SK-N-SH treated with all-trans-retinoic acid at 6 μM for 48 hours (cell line): ENCODE data around the gene PRKAR1B.

ENCODE experiments used
- CREB5 ChIP-seq: fragments of 250-450 bp; sonication (Bioruptor Pico); IDR thresholded peaks from 2 replicates; pipeline ENCODE4 v1.5.1; 2020; ENCODE audit warnings: low read depth, mild to moderate bottlenecking, moderate library complexity
- OSR1 ChIP-seq: fragments of 250-450 bp; sonication (Bioruptor Pico); IDR thresholded peaks from 2 replicates; pipeline ENCODE4 v1.8.0; 2022; ENCODE audit warnings: moderate library complexity, mild to moderate bottlenecking, inconsistent platforms
- RARB ChIP-seq: fragments of 250-450 bp; sonication (Bioruptor Pico); IDR thresholded peaks from 2 replicates; pipeline ENCODE4 v1.8.0; 2021; ENCODE audit warnings: mild to moderate bottlenecking, moderate library complexity
- ZFP3 ChIP-seq: fragments of 250-450 bp; sonication (Bioruptor Pico); IDR thresholded peaks from 2 replicates; pipeline ENCODE4 v1.5.0; 2020; ENCODE audit warnings: mild to moderate bottlenecking, moderate library complexity
- ZFP30 ChIP-seq: fragments of 450-650 bp; formaldehyde crosslinking; IDR thresholded peaks from 2 replicates; pipeline ENCODE4 v1.5.0; 2022; ENCODE audit warnings: mild to moderate bottlenecking, moderate library complexity
- ZNF565 ChIP-seq: fragments of 450-650 bp; formaldehyde crosslinking; conservative IDR thresholded peaks from 2 replicates; pipeline ENCODE4 v1.5.0; 2020; ENCODE audit warnings: low read depth, mild to moderate bottlenecking, moderate library complexity
- ZNF70 ChIP-seq: fragments of 450-650 bp; formaldehyde crosslinking; IDR thresholded peaks from 2 replicates; pipeline ENCODE4 v1.5.0; 2020; ENCODE audit warnings: mild to moderate bottlenecking, moderate library complexity

GRCh38 chr7:597348-598178 is 129.5 kb downstream of the PRKAR1B start:
- TF ChIP-seq ZFP3 (CRISPR knock-in tag) (no peak), ZNF70 (CRISPR knock-in tag) (no peak), ZNF565 (no peak), RARB (no peak), CREB5 (CRISPR knock-in tag) (no peak), OSR1 (CRISPR knock-in tag) (no peak), ZFP30 (CRISPR knock-in tag) (no peak)
